Astrocyte (in vitro differentiated cells and primary cell): Measurements from ENCODE around the gene CLNK. TPM values are rescaled to one million over a fixed set of nuclear protein-coding genes. Genes with fewer than 3 reads are reported as not detected.

Experiments
- DNase-seq: peaks from one replicate; pipeline ENCODE4 v3.0.0-alpha.2; 2010; ENCODE audit warnings: low read depth
- FAIRE-seq: peaks from 2 replicates; lab custom pipeline; 2011; peaks lifted over from hg19 to GRCh38; lab: Jason Lieb, UNC
- H2AFZ ChIP-seq: 2 replicates; pipeline ENCODE4 v1.6.0; 2012; ENCODE audit warnings: low read depth, low read length, inconsistent platforms
- H3K27ac ChIP-seq: 2 replicates; pipeline ENCODE4 v1.5.1; 2011; ENCODE audit warnings: low read depth, low read length, inconsistent platforms
- H3K27me3 ChIP-seq: 2 replicates; pipeline ENCODE4 v1.6.0; 2011; ENCODE audit warnings: low read length, inconsistent platforms; ENCODE audit not compliant: insufficient read depth
- H3K36me3 ChIP-seq: 2 replicates; pipeline ENCODE4 v1.5.1; 2011; ENCODE audit warnings: low read length, inconsistent platforms; ENCODE audit not compliant: insufficient read depth
- H3K4me1 ChIP-seq: 2 replicates; pipeline ENCODE4 v1.5.1; 2011; ENCODE audit warnings: low read length, inconsistent platforms; ENCODE audit not compliant: insufficient read depth
- H3K4me2 ChIP-seq: 2 replicates; pipeline ENCODE4 v1.6.0; 2012; ENCODE audit warnings: low read length, inconsistent platforms
- H3K4me3 ChIP-seq: 2 replicates; pipeline ENCODE4 v1.5.1; 2011; ENCODE audit warnings: low read depth, mild to moderate bottlenecking, low read length, inconsistent platforms; ENCODE audit not compliant: insufficient read depth
- H3K79me2 ChIP-seq: 2 replicates; pipeline ENCODE4 v1.6.0; 2012; ENCODE audit warnings: mild to moderate bottlenecking, low read length, inconsistent platforms; ENCODE audit not compliant: insufficient read depth
- H3K9ac ChIP-seq: 2 replicates; pipeline ENCODE4 v1.6.0; 2012; ENCODE audit warnings: mild to moderate bottlenecking, low read length, inconsistent platforms
- H3K9me3 ChIP-seq: 2 replicates; pipeline ENCODE4 v1.5.1; 2012; ENCODE audit warnings: low read depth, mild to moderate bottlenecking, low read length, inconsistent platforms; ENCODE audit not compliant: insufficient read depth
- H4K20me1 ChIP-seq: 2 replicates; pipeline ENCODE4 v1.6.0; 2012; ENCODE audit warnings: low read length, inconsistent platforms; ENCODE audit not compliant: insufficient read depth
- H3K27ac Mint-ChIP-seq: one replicate; pipeline ENCODE4 v1.8.0; 2021; ENCODE audit warnings: mild to moderate bottlenecking, mixed read lengths; ENCODE audit not compliant: unreplicated experiment
- H3K27me3 Mint-ChIP-seq: one replicate; pipeline ENCODE4 v1.8.0; 2021; ENCODE audit warnings: low read depth, mixed read lengths; ENCODE audit not compliant: unreplicated experiment
- H3K36me3 Mint-ChIP-seq: one replicate; pipeline ENCODE4 v1.8.0; 2021; ENCODE audit warnings: low read depth, mixed read lengths; ENCODE audit not compliant: unreplicated experiment
- H3K4me1 Mint-ChIP-seq: one replicate; pipeline ENCODE4 v1.8.0; 2021; ENCODE audit warnings: low read depth, mixed read lengths; ENCODE audit not compliant: unreplicated experiment
- H3K4me3 Mint-ChIP-seq: one replicate; pipeline ENCODE4 v1.8.0; 2021; ENCODE audit warnings: mild to moderate bottlenecking, moderate library complexity, mixed read lengths; ENCODE audit not compliant: unreplicated experiment
- H3K9me3 Mint-ChIP-seq: one replicate; pipeline ENCODE4 v1.8.0; 2021; ENCODE audit warnings: mild to moderate bottlenecking, mixed read lengths; ENCODE audit not compliant: unreplicated experiment
- EZH2 ChIP-seq: IDR thresholded peaks from 2 replicates; pipeline ENCODE4 v1.6.1; 2012; ENCODE audit warnings: mild to moderate bottlenecking, low read length, inconsistent platforms; ENCODE audit not compliant: insufficient read depth
- total RNA-seq: library from RNA; stranded (reverse); gene quantifications from 2 replicates; pipeline ENCODE4 v1.2.1, GENCODE V29; 2021
- TF ChIP-seq, protein P1 (sequence below): IDR thresholded peaks from 2 replicates; pipeline ENCODE4 v1.5.1; 2011; ENCODE audit warnings: low read depth, mild to moderate bottlenecking, inconsistent platforms, low read length, moderate library complexity; ENCODE audit not compliant: insufficient read depth

CLNK gene
- total RNA-seq, 1 donor from 2014 or later = not detected

DNA sequence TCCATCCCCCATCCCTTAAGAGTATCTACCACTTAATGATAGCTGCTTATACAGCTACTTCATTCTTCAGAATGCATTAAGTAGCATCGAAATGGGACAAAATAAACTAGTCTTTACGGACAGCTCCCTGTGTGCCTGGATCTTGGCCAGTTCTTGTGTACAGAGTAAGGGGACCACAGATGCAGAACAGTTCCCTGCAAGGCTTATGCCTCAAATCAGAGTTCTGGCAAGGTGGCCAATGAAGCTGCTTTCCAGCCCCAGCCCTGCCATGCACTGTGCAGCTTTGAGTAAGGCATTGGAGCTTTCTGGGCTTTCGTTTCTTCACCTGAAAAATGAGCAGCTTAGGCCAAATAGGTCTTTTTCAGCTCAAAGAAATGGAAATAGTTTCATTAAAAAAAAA, 14.2 kb downstream of the CLNK start:
- H3K27me3 Mint-ChIP-seq = peaks cover 38% of the 10 kb centered on the region
- FAIRE-seq (no peak), DNase-seq (no peak)
- Histone ChIP-seq H3K27me3 (peaks cover 8% of the 10 kb centered on the region), H3K79me2 (no peaks in the 10 kb centered on the region), H2AFZ (no peak overlapping the region), H3K4me3 (no peak overlapping the region), H3K27ac (no peak overlapping the region), H3K4me1 (no peaks in the 10 kb centered on the region), H3K9me3 (no peaks in the 10 kb centered on the region), H3K9ac (no peak overlapping the region), H3K4me2 (no peak overlapping the region), H3K36me3 (no peaks in the 10 kb centered on the region), H4K20me1 (no peaks in the 10 kb centered on the region)
- no peak for TF ChIP-seq EZH2
- TF ChIP-seq, protein P1, sequence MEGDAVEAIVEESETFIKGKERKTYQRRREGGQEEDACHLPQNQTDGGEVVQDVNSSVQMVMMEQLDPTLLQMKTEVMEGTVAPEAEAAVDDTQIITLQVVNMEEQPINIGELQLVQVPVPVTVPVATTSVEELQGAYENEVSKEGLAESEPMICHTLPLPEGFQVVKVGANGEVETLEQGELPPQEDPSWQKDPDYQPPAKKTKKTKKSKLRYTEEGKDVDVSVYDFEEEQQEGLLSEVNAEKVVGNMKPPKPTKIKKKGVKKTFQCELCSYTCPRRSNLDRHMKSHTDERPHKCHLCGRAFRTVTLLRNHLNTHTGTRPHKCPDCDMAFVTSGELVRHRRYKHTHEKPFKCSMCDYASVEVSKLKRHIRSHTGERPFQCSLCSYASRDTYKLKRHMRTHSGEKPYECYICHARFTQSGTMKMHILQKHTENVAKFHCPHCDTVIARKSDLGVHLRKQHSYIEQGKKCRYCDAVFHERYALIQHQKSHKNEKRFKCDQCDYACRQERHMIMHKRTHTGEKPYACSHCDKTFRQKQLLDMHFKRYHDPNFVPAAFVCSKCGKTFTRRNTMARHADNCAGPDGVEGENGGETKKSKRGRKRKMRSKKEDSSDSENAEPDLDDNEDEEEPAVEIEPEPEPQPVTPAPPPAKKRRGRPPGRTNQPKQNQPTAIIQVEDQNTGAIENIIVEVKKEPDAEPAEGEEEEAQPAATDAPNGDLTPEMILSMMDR = no peak
- H3K36me3 Mint-ChIP-seq = no peaks in the 10 kb centered on the region
- H3K9me3 Mint-ChIP-seq = peaks cover 5% of the 10 kb centered on the region
- H3K4me1 Mint-ChIP-seq = no peaks in the 10 kb centered on the region
- H3K27ac Mint-ChIP-seq = no peak overlapping the region
- H3K4me3 Mint-ChIP-seq = no peak overlapping the region

DNA sequence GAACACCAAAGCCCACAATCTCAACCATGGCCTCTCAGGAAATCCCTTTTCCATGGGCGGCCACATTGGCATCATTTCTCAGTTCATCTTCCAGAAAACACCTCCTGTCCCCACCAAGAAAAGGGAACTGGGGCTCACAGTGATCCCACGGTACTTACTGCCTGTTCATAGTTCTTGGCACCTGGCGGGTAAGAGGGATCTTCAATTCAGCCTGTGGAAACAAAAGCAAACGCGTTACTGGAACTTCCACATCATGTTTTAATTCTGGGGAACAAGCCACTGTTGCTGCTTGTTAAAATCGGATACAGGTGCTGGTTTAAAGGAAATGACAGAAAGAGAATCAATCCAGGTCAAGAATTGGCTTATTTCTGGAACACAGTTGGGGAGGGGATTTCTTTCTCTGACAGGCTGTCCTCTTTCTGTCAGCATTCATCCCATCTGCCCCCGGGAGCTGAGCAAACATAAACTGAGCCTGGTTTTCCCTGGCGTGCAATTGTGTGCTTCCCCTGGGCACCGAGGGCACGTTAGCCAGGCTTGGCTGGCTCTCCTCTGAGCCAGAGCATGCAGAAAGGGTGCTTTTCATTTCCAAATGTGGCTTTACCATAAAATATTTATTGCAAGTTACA, 16.8 kb downstream of the CLNK start:
- H3K27ac ChIP-seq = no peak overlapping the region
- FAIRE-seq (no peak), DNase-seq (no peak)
- no peak overlapping the region for H3K4me2 ChIP-seq
- Mint-ChIP-seq H3K4me3 (no peak overlapping the region), H3K36me3 (no peaks in the 10 kb centered on the region), H3K27me3 (peaks cover 32% of the 10 kb centered on the region), H3K9me3 (no peaks in the 10 kb centered on the region), H3K4me1 (peaks cover 8% of the 10 kb centered on the region), H3K27ac (no peak overlapping the region)
- H3K9ac ChIP-seq = no peak overlapping the region
- H3K79me2 ChIP-seq = no peaks in the 10 kb centered on the region
- H3K4me3 ChIP-seq = no peak overlapping the region
- peaks cover 8% of the 10 kb centered on the region for H3K27me3 ChIP-seq
- H3K9me3 ChIP-seq = peaks cover 2% of the 10 kb centered on the region
- H2AFZ ChIP-seq = no peak overlapping the region
- no peaks in the 10 kb centered on the region for H3K36me3 ChIP-seq
- TF ChIP-seq, protein P1 = no peak
- no peak for TF ChIP-seq EZH2
- peaks cover 10% of the 10 kb centered on the region for H3K4me1 ChIP-seq
- H4K20me1 ChIP-seq = no peaks in the 10 kb centered on the region

DNA sequence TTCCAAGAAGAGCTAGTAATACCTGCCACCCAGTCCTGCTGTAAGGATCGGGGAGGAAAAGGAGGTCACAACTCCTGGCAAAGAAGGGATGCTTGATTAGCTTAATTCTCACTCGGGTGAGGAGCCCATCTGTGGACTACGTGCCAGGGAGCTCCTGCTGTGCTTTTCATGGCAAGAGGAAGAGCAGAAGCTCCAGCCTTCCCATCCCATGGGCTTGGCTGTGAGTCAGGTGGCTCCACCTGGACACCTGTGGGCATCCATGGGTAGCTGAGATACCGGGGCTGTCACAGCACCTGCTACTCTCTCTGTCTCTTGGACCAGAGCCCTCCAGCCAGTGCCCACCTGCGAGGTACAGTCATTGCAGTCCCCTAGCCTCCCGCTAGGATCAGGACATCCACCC, 18.0 kb downstream of the CLNK start:
- Histone ChIP-seq H3K4me2 (no peak overlapping the region), H3K27me3 (peaks cover 8% of the 10 kb centered on the region), H3K27ac (no peak overlapping the region), H3K4me3 (no peak overlapping the region), H3K79me2 (no peaks in the 10 kb centered on the region), H3K36me3 (no peaks in the 10 kb centered on the region), H3K9me3 (peaks cover 2% of the 10 kb centered on the region), H4K20me1 (no peaks in the 10 kb centered on the region), H3K4me1 (peaks cover 10% of the 10 kb centered on the region), H3K9ac (no peak overlapping the region), H2AFZ (no peak overlapping the region)
- Mint-ChIP-seq H3K27me3 (peaks cover 30% of the 10 kb centered on the region), H3K4me1 (peaks cover 8% of the 10 kb centered on the region), H3K27ac (no peak overlapping the region), H3K4me3 (no peak overlapping the region), H3K36me3 (no peaks in the 10 kb centered on the region), H3K9me3 (no peaks in the 10 kb centered on the region)
- no peak for FAIRE-seq
- TF ChIP-seq EZH2 = no peak
- TF ChIP-seq, protein P1 = no peak
- DNase-seq = no peak
